ENCODE results near the gene ADGRG6. TPM values are rescaled to one million over a fixed set of nuclear protein-coding genes. Genes with fewer than 3 reads are reported as not detected.

The ADGRG6 gene
- polyA plus RNA-seq, 1 of the 3 experiments (the other 2 are of a cell fraction), result 61.5 TPM

DNA sequence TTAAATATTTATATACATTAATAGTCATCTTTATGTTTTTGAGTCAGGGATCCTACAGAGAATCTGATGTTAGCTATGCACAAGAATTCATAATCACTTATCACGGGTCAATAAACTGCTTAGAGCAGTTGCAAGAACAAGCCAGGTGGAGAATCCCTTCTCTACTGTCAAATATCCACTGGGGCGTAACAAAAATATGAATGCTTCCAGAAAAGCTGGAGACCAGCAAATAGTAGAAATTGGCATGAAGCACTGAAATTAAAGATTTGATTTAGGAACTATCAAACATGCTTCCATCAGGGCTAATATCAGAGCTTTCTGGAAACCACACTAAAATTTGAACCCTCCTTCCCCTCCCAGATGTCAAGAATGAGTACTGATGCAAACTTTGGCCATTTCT lies 37.3 kb downstream of the ADGRG6 start:
- Histone ChIP-seq H3K79me2 (ENCODE audit: insufficient read depth) (peaks cover 78% of the 10 kb centered on the region), H2AFZ (ENCODE audit: low read depth) (no peak overlapping the region), H4K20me1 (ENCODE audit: insufficient read depth) (no peaks in the 10 kb centered on the region), H3K27me3 (ENCODE audit: insufficient read depth) (no peaks in the 10 kb centered on the region), H3F3A (replicated peaks; ENCODE audit: insufficient read depth) (peaks cover 27% of the 10 kb centered on the region), H3K9ac (no peak overlapping the region), H3K4me2 (no peak overlapping the region), H3K36me3 (replicated peaks in 1 of 2; ENCODE audit: control insufficient read depth in 1 of 2, insufficient read depth in 2 of 2, low read length in 1 of 2) (no peaks in the 10 kb centered on the region), H3K4me3 (ENCODE audit: low read depth in 2 of 2, low read length in 1 of 2) (no peak overlapping the region), H3K9me3 (peaks cover 4% of the 10 kb centered on the region; the same call in 1 of the 2 replicates), H3K27ac (ENCODE audit: low read depth in 2 of 2, low read length in 1 of 2) (peak overlapping the region in 1 of 2 experiments; percentile 22; a peak in 1 of 4 replicates), H3K4me1 (ENCODE audit: control insufficient read depth in 1 of 2, insufficient read depth in 2 of 2, low read depth in 1 of 2, low read length in 1 of 2) (no peaks in the 10 kb centered on the region; a peak in 1 of 4 replicates), H3K9me2 (no peaks in the 10 kb centered on the region)
- TF ChIP-seq, protein P1, sequence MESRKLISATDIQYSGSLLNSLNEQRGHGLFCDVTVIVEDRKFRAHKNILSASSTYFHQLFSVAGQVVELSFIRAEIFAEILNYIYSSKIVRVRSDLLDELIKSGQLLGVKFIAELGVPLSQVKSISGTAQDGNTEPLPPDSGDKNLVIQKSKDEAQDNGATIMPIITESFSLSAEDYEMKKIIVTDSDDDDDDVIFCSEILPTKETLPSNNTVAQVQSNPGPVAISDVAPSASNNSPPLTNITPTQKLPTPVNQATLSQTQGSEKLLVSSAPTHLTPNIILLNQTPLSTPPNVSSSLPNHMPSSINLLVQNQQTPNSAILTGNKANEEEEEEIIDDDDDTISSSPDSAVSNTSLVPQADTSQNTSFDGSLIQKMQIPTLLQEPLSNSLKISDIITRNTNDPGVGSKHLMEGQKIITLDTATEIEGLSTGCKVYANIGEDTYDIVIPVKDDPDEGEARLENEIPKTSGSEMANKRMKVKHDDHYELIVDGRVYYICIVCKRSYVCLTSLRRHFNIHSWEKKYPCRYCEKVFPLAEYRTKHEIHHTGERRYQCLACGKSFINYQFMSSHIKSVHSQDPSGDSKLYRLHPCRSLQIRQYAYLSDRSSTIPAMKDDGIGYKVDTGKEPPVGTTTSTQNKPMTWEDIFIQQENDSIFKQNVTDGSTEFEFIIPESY (IDR thresholded peaks at IDR 0.05; ENCODE audit: borderline replicate concordance, low read depth), result no peak
- TF ChIP-seq RFX5 (IDR thresholded peaks at IDR 0.05; ENCODE audit: low read length) (no peak), RCOR1 (IDR thresholded peaks at IDR 0.05; ENCODE audit: low read length) (no peak), ELF1 (IDR thresholded peaks at IDR 0.05) (no peak)
- no peak for DNase-seq
- WGBS (ENCODE audit: low lambda C conversion rate), result 58% methylated on average over 2 of the region's 2 CpGs
- ChIA-PET CTCF (no interaction called here), POLR2A (no interaction called here)

GRCh38 chr6:142339968-142340658 lies 38.3 kb downstream of the ADGRG6 start:
- no peak overlapping the region; the same call in 1 of the 2 replicates for H3K9ac ChIP-seq
- no peaks in the 10 kb centered on the region for H4K20me1 ChIP-seq (ENCODE audit: insufficient read depth)
- no peak overlapping the region for H3K4me2 ChIP-seq
- H3K9me2 ChIP-seq, result no peaks in the 10 kb centered on the region
- POLR2A ChIA-PET, result no interaction called here
- H3K4me3 ChIP-seq (ENCODE audit: low read depth in 2 of 2, low read length in 1 of 2), result no peak overlapping the region
- no peaks in the 10 kb centered on the region; a peak in 1 of 4 replicates for H3K4me1 ChIP-seq (ENCODE audit: control insufficient read depth in 1 of 2, insufficient read depth in 2 of 2, low read depth in 1 of 2, low read length in 1 of 2)
- H3K27me3 ChIP-seq (ENCODE audit: insufficient read depth), result no peaks in the 10 kb centered on the region
- no peak for TF ChIP-seq YY1 (IDR thresholded peaks at IDR 0.05; ENCODE audit: low read depth)
- TF ChIP-seq REST (IDR thresholded peaks at IDR 0.05; ENCODE audit: low read depth, low read length), result no peak
- DNase-seq, result no peak
- 13% methylated on average over 1 of the region's 1 CpG for WGBS (ENCODE audit: low lambda C conversion rate)
- peaks cover 4% of the 10 kb centered on the region; the same call in 1 of the 2 replicates for H3K9me3 ChIP-seq
- CTCF ChIA-PET, result no interaction called here
- no peak overlapping the region for H2AFZ ChIP-seq (ENCODE audit: low read depth)
- peaks cover 80% of the 10 kb centered on the region for H3K79me2 ChIP-seq (ENCODE audit: insufficient read depth)
- H3F3A ChIP-seq (replicated peaks; ENCODE audit: insufficient read depth), result peaks cover 19% of the 10 kb centered on the region
- H3K27ac ChIP-seq (ENCODE audit: low read depth in 2 of 2, low read length in 1 of 2), result peak overlapping the region; percentile 60 to 63; a peak in 3 of 4 replicates
- no peaks in the 10 kb centered on the region for H3K36me3 ChIP-seq (replicated peaks in 1 of 2; ENCODE audit: control insufficient read depth in 1 of 2, insufficient read depth in 2 of 2, low read length in 1 of 2)
